ENCODE results near the gene GCK. TPM values are rescaled to one million over a fixed set of nuclear protein-coding genes. Genes with fewer than 3 reads are reported as not detected.

GCK gene
- total and polyA plus RNA-seq, 2 of the 13 experiments (the other 11 are each of a cell fraction or from before 2014, with no cell fraction given), result not detected

- TF ChIP-seq ZNF704 (CRISPR knock-in tag; IDR thresholded peaks at IDR 0.05; ENCODE audit: borderline replicate concordance), result peak; percentile 91; the same call in 1 of the 2 replicates
- peak; percentile 58 for TF ChIP-seq ASH2L (IDR thresholded peaks at IDR 0.05; ENCODE audit: insufficient read length, low read depth, low read length)
- TF ChIP-seq ZHX2 (IDR thresholded peaks at IDR 0.05; ENCODE audit: low read depth), result peak; percentile 23; the same call in 1 of the 2 replicates
- TF ChIP-seq ZHX2 (CRISPR knock-in tag; IDR thresholded peaks at IDR 0.05; ENCODE audit: borderline replicate concordance), result no peak
- TF ChIP-seq ERF (CRISPR knock-in tag; IDR thresholded peaks at IDR 0.05), result peak; percentile 66
- peak; percentile 73 for TF ChIP-seq DR1 (CRISPR knock-in tag; IDR thresholded peaks at IDR 0.05)
- peak; percentile 88 for TF ChIP-seq NR0B2 (CRISPR knock-in tag; IDR thresholded peaks at IDR 0.05)
- TF ChIP-seq ZNF737 (CRISPR knock-in tag; IDR thresholded peaks at IDR 0.05; ENCODE audit: borderline replicate concordance), result no peak
- TF ChIP-seq MTA1 (CRISPR knock-in tag; IDR thresholded peaks at IDR 0.05; ENCODE audit: borderline replicate concordance), result no peak
- TF ChIP-seq IKZF1 (IDR thresholded peaks at IDR 0.05), result no peak
- TF ChIP-seq REPIN1 (CRISPR knock-in tag; IDR thresholded peaks at IDR 0.05; ENCODE audit: borderline replicate concordance, low read depth), result peak; percentile 79; the same call in 1 of the 2 replicates
- no peak for TF ChIP-seq ZNF557 (CRISPR knock-in tag; IDR thresholded peaks at IDR 0.05)
- no peak for TF ChIP-seq ZNF326 (CRISPR knock-in tag; IDR thresholded peaks at IDR 0.05; ENCODE audit: borderline replicate concordance)
- TF ChIP-seq EP300 (IDR thresholded peaks at IDR 0.05; ENCODE audit: low read depth in 2 of 2, low read length in 2 of 2), result no peak
- no peak for TF ChIP-seq EP300 (CRISPR knock-in tag; IDR thresholded peaks at IDR 0.05; ENCODE audit: borderline replicate concordance)
- TF ChIP-seq ZNF652 (CRISPR knock-in tag; IDR thresholded peaks at IDR 0.05; ENCODE audit: borderline replicate concordance, low read depth), result no peak
- peak; percentile 74; the same call in 1 of the 2 replicates for TF ChIP-seq SIN3A (IDR thresholded peaks at IDR 0.05; ENCODE audit: borderline replicate concordance, low read depth, low read length)
- no peak for TF ChIP-seq TAF15 (IDR thresholded peaks at IDR 0.05; ENCODE audit: low read depth, low read length, poor library complexity, severe bottlenecking)
- peak; percentile 57; the same call in 1 of the 2 replicates for TF ChIP-seq KLF12 (CRISPR knock-in tag; IDR thresholded peaks at IDR 0.05; ENCODE audit: borderline replicate concordance)
- no peak for TF ChIP-seq SOX6 (IDR thresholded peaks at IDR 0.05)
- peak; percentile 62 for TF ChIP-seq SOX6 (CRISPR knock-in tag; IDR thresholded peaks at IDR 0.05)
- TF ChIP-seq SRSF1 (optimal IDR thresholded peaks at IDR 0.05; ENCODE audit: low read depth, low read length), result no peak
- no peak for TF ChIP-seq PRMT3 (CRISPR knock-in tag; IDR thresholded peaks at IDR 0.05; ENCODE audit: borderline replicate concordance, low read depth)
These were observed 65.8 kb downstream of the GCK start, which contains the start of gene POLD2 (continued) for GRCh38 chr7:44123190-44124003.

All from HepG2 (cell line).